Peyer's patch (tissue), 4 donors: ENCODE results near the gene HSPA1A. TPM values are rescaled to one million over a fixed set of nuclear protein-coding genes. Genes with fewer than 3 reads are reported as not detected.
A peak's percentile ranks its signal among the peaks of the same experiment; 100 is the strongest.

ENCODE experiments used
- DNase-seq, 3 donors: peaks; one replicate each; pipeline ENCODE4 v3.0.0-alpha.2; 2017 to 2019
- H3K27ac ChIP-seq, 4 donors: fragments of 200-600 bp; sonication (generic); one replicate each; pipeline ENCODE4 v1.5.1; 2016 to 2019
- H3K27me3 ChIP-seq, 2 donors: fragments of 200-600 bp; sonication (generic); one replicate each; pipeline ENCODE4 v1.5.1; 2019
- H3K36me3 ChIP-seq, 3 donors: fragments of 200-600 bp; sonication (generic); one replicate each; pipeline ENCODE4 v1.5.1; 2016 to 2019
- H3K4me1 ChIP-seq, 4 donors: fragments of 200-600 bp; sonication (generic); one replicate each; pipeline ENCODE4 v1.5.1; 2016 to 2019
- H3K4me3 ChIP-seq, 4 donors: fragments of 200-600 bp; sonication (generic); 1 replicate in 3 of 4; 2 replicates in 1 of 4; pipeline ENCODE4 v1.5.1; 2016 to 2019; ENCODE audit warnings: mild to moderate bottlenecking in 1 of 4
- H3K9me3 ChIP-seq, 4 donors: fragments of 200-600 bp; sonication (generic); one replicate each; pipeline ENCODE4 v1.5.1; 2016 to 2019; ENCODE audit warnings: mild to moderate bottlenecking in 1 of 4
- POLR2A ChIP-seq, 2 donors: fragments of 450-650 bp; IDR thresholded peaks; one replicate each; pipeline ENCODE4 v1.5.1; 2017; ENCODE audit warnings: antibody characterized with exemption in 2 of 2, mild to moderate bottlenecking in 2 of 2, moderate library complexity in 2 of 2
- total RNA-seq, 4 donors: library from RNA; depleted of rRNA; stranded (reverse); fragments of >200 nt; gene quantifications; one replicate each; pipeline ENCODE4 v1.1.0, GENCODE V29; 2016
- TF ChIP-seq, protein P1 (sequence below), 6 experiments: fragments of 450-650 bp in 4 of 6; fragments of 200-600 bp in 2 of 6; sonication (generic) in 1 of 6; IDR thresholded peaks; one replicate each; pipeline ENCODE4 v1.5.1; 2017 to 2019; ENCODE audit warnings: antibody characterized with exemption in 6 of 6, mild to moderate bottlenecking in 3 of 6, moderate library complexity in 1 of 6

The HSPA1A gene
- total RNA-seq, 4 donors from 2014 or later: 38.1 to 123 (median 67.0) TPM

DNA sequence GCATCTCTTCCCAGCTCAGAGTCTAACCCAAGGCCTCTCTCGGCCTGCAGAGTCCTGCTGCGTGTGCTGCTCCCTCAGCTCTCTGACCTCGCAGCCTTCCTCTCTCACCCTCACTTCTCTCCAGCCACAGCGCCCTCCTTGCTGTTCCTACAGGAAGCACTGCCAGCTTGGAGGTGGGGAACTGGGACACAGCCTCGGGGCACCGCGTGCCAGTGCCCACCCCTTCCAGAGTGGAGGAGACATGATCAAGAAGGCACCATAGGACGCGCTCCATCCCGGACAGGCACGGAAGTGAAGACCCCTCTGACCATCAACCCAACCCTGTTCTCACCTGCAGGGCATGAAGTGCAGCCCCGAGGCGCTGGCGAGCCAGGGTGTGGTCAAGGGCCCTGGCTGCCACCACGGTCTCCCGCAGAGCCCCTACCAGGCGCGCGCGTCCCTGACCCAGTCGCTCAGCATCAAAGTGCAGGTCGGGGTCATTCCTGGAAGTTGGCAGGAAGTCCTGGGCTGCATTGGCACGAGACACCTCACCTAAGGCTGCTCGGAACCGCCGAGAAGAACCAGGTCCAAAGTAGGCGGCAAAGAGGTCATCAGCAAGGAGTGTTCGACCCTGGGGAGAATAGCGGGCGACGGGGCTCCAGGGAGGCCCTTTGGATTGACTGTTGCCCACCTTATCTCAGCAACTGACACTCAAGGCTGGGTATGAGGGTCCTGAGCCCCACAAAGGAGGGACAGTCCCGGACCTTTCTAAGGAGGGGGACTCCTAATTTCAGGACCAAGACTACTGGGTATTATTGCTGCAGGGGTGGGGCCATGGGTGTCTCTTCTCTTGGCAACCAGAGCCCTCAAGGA lies 39.5 kb upstream of the HSPA1A start:
- Histone ChIP-seq H3K4me3 (peak overlapping the region in 1 of 4 donors; percentile 36), H3K27ac (peak overlapping the region in 2 of 4 donors; percentile 57 to 76), H3K9me3 (no peaks in the 10 kb centered on the region), H3K27me3 (no peaks in the 10 kb centered on the region), H3K4me1 (peaks cover 0 to 31% (median 8%) of the 10 kb centered on the region in 4 donors), H3K36me3 (peaks cover 0 to 29% (median 0%) of the 10 kb centered on the region in 3 donors)
- DNase-seq: no peak
- TF ChIP-seq POLR2A (IDR thresholded peaks at IDR 0.05): no peak
- TF ChIP-seq, protein P1, sequence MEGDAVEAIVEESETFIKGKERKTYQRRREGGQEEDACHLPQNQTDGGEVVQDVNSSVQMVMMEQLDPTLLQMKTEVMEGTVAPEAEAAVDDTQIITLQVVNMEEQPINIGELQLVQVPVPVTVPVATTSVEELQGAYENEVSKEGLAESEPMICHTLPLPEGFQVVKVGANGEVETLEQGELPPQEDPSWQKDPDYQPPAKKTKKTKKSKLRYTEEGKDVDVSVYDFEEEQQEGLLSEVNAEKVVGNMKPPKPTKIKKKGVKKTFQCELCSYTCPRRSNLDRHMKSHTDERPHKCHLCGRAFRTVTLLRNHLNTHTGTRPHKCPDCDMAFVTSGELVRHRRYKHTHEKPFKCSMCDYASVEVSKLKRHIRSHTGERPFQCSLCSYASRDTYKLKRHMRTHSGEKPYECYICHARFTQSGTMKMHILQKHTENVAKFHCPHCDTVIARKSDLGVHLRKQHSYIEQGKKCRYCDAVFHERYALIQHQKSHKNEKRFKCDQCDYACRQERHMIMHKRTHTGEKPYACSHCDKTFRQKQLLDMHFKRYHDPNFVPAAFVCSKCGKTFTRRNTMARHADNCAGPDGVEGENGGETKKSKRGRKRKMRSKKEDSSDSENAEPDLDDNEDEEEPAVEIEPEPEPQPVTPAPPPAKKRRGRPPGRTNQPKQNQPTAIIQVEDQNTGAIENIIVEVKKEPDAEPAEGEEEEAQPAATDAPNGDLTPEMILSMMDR (IDR thresholded peaks at IDR 0.05): no peak

DNA sequence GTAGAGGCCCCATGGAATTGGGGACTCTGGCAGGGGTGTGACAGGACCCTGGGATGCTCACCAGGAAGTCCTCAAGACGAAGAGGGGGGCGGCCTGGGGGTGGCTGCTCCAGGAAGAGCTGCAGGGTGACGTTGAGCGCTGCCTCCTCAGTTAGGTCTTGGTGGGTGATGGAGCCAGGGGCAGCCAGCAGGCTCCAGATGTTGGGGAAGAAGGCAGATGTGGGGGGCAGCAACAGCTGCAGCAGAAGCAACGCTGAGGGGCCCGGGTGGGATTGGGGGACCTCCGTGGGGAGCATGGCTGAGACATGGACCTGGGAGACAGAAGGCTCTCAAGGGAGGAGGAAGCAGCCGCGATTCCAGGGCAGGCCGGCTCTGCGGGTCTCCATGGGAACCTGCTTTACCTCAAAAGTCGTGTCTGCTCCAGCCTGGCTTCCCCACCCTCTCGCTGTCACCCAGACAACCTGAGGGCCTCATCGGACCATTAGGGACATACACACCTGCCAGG lies 38.8 kb upstream of the HSPA1A start:
- no peak for DNase-seq
- H3K9me3 ChIP-seq: no peaks in the 10 kb centered on the region
- no peak for TF ChIP-seq POLR2A (IDR thresholded peaks at IDR 0.05)
- TF ChIP-seq, protein P1 (IDR thresholded peaks at IDR 0.05): no peak
- peak overlapping the region in 2 of 4 donors; percentile 26 to 36 for H3K4me3 ChIP-seq
- no peaks in the 10 kb centered on the region for H3K27me3 ChIP-seq
- H3K27ac ChIP-seq: peak overlapping the region; percentile 45 to 76 (median 56)
- H3K4me1 ChIP-seq: peaks cover 0 to 31% (median 8%) of the 10 kb centered on the region in 4 donors
- H3K36me3 ChIP-seq: peaks cover 0 to 36% (median 0%) of the 10 kb centered on the region in 3 donors

DNA sequence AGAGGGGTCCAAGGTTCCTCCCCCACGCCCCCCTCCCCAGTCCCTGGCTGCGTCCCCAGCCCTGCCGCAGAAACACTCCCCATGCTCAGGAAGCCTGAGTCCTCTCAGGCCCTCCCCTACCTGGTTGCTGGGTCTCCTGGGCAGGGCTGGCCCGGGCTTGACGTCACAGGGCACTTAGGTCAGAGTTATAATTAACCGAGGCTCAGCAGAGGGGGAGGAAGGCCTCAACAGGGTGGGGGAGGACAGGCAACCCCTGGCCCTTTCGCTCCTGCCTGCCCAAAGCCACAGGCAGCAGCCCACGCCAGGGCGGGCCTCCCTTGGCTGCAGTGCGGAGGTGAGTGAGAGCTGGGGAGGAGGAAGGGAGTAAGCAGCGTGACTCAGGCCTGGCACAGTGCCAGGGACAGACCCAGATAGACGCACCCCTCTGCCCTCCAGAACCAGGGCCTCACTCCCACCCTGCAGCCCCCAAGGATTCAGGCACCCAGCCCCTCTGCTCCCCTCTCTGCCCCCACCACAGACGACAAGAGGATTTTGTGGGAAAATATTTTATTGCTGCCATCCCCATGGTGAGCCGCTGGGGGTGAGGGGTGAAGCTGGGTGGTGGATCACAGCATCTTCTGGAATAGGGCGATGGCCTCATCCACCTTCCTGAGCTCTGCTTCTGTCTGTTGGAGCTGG lies 38.2 kb upstream of the HSPA1A start, which contains the start of gene VWA7:
Gene VWA7 (minus strand): TSS at position 340 of the 678 bp plus-strand sequence. CDS start 549 bp downstream, outside the sequence.
- H3K9me3 ChIP-seq: no peaks in the 10 kb centered on the region
- no peaks in the 10 kb centered on the region for H3K27me3 ChIP-seq
- H3K36me3 ChIP-seq: peaks cover 0 to 42% (median 0%) of the 10 kb centered on the region in 3 donors
- peak within 1 kb of the TSS; percentile 45 to 76 (median 56) for H3K27ac ChIP-seq
- TF ChIP-seq, protein P1 (IDR thresholded peaks at IDR 0.05): peak in 2 of 6 experiments; percentile 4 to 12
- peak; percentile 34 to 68 for TF ChIP-seq POLR2A (IDR thresholded peaks at IDR 0.05)
- H3K4me1 ChIP-seq: peaks cover 0 to 31% (median 8%) of the 10 kb centered on the region in 4 donors
- DNase-seq: peak; percentile 58 to 90 (median 85)
- H3K4me3 ChIP-seq: peak within 1 kb of the TSS in 2 of 4 donors; percentile 26 to 36

DNA sequence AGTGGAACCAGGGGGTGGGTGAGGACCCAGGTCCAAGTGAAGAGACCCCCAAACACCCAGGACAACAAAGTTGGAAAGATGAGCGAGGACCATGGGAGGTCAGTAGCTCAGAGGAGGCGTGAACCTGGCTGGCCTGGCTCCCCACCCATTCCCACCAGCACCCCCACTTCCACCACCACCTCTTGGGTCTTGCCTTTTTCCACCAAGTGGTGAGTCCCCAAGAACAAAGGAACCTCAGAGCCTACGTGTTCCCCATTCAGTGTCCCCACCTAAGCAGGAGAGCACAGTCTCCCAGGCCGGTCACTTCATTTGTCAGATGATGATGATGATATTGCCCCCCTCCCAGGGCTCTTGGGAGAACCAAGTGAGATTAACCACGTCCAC lies 37.7 kb upstream of the HSPA1A start:
- no peak overlapping the region for H3K4me3 ChIP-seq
- peaks cover 0 to 30% (median 8%) of the 10 kb centered on the region in 4 donors for H3K4me1 ChIP-seq
- no peaks in the 10 kb centered on the region for H3K27me3 ChIP-seq
- peak overlapping the region; percentile 45 to 76 (median 56) for H3K27ac ChIP-seq
- no peak for DNase-seq
- no peaks in the 10 kb centered on the region for H3K9me3 ChIP-seq
- peaks cover 0 to 47% (median 0%) of the 10 kb centered on the region in 3 donors for H3K36me3 ChIP-seq
- TF ChIP-seq, protein P1 (IDR thresholded peaks at IDR 0.05): no peak
- no peak for TF ChIP-seq POLR2A (IDR thresholded peaks at IDR 0.05)

DNA sequence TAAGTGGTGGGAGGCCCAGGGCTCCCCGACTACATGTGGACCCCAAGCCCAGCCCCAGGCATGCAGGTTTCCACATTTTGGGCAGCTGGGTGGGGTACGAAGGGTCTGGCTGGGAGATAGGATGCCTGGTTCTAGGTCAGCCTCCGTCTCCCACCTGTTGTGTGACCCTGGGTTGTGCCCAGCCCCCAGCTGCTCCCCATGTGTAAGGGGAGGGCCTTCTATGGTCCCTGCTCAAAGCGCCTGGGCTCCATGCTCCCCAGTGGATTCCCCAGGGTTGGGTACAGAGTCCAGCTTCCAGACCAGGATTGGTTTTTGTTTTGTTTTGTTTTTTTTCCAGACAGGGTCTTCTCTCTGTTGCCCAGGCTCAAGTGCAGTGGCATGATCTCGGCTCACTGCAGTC lies 37.1 kb upstream of the HSPA1A start:
- no peaks in the 10 kb centered on the region for H3K9me3 ChIP-seq
- H3K4me3 ChIP-seq: no peak overlapping the region
- H3K27ac ChIP-seq: peak overlapping the region in 1 of 4 donors; percentile 76
- H3K36me3 ChIP-seq: peaks cover 0 to 53% (median 0%) of the 10 kb centered on the region in 3 donors
- H3K27me3 ChIP-seq: no peaks in the 10 kb centered on the region
- peaks cover 0 to 25% (median 6%) of the 10 kb centered on the region in 4 donors for H3K4me1 ChIP-seq
- TF ChIP-seq, protein P1 (IDR thresholded peaks at IDR 0.05): no peak
- no peak for TF ChIP-seq POLR2A (IDR thresholded peaks at IDR 0.05)
- no peak for DNase-seq
